ENCODE results near the gene SLCO3A1.

The SLCO3A1 gene

DNA sequence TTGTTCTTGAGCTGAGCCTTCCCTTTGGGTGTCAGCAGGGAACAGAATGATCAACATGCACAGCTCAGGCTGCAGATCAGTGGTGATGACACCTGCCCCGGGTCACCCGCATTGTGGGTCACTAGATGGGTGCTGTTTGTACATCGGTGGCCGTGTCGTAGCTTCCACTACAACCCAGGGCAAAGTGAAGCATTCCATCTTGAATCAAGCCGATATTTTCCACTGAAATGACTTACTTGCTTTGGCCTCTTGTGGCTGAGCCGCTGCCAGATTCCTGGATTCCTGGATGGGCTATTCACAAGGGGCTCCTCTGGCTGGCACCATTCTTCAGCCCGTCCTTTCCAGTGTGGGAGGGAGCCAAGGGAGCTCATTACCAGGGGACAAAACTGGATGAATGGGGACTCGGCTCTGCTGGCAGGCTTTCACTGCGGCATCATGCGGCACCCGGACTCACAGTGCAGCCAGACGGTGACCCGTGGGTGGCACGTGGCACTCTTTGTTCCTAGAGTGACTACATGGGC lies 65.6 kb downstream of the SLCO3A1 start:
- Histone ChIP-seq H3K9me3 (ENCODE audit: control insufficient read depth, insufficient read depth, low read length) (no peaks in the 10 kb centered on the region), H3K36me3 (ENCODE audit: insufficient read depth, low read length) (no peaks in the 10 kb centered on the region), H3K4me1 (ENCODE audit: insufficient read depth, low read length) (no peaks in the 10 kb centered on the region), H3K9ac (ENCODE audit: low read depth, low read length) (no peak overlapping the region)

GRCh38 chr15:91921188-91921842 lies 67.8 kb downstream of the SLCO3A1 start:
- H3K4me1 ChIP-seq (ENCODE audit: insufficient read depth, low read length) = no peaks in the 10 kb centered on the region

GRCh38 chr15:91921843-91922198 lies 68.3 kb downstream of the SLCO3A1 start:
- Histone ChIP-seq H3K9me3 (ENCODE audit: control insufficient read depth, insufficient read depth, low read length) (no peaks in the 10 kb centered on the region), H3K36me3 (ENCODE audit: insufficient read depth, low read length) (no peaks in the 10 kb centered on the region), H3K4me1 (ENCODE audit: insufficient read depth, low read length) (0 out of 2 replicates have a peak, but pooled peaks cover 3% of the 10 kb centered on the region), H3K9ac (ENCODE audit: low read depth, low read length) (no peak overlapping the region)

More at GRCh38 chr15:91921188-91921842, 67.8 kb downstream of the SLCO3A1 start:
- no peaks in the 10 kb centered on the region for H3K9me3 ChIP-seq (ENCODE audit: control insufficient read depth, insufficient read depth, low read length)
- H3K36me3 ChIP-seq (ENCODE audit: insufficient read depth, low read length) = no peaks in the 10 kb centered on the region
- H3K9ac ChIP-seq (ENCODE audit: low read depth, low read length) = no peak overlapping the region

- H3K9me3 ChIP-seq (ENCODE audit: control insufficient read depth, insufficient read depth, low read length) = no peaks in the 10 kb centered on the region
- H3K9ac ChIP-seq (ENCODE audit: low read depth, low read length) = no peak overlapping the region
Observed at GRCh38 chr15:91922646-91923547, 69.4 kb downstream of the SLCO3A1 start.

DNA sequence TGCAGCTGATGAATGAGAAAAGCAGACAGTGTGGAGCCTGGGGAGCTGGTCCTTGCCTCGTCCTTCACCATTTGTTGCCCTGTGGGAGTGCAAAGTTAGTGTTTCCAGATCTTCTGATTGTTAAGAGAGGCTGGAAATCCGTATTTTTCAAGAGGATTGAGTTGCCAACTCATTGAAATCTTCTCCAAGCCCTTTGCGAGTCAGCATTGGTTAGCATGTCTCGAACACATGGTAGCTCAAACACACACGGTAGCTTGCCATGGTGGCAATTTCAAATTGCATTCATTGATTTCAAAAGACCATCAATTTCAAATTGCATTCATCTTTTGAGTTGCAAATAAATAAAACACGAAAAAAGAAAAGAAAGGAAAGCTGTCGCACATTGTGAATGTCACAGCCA lies 70.7 kb downstream of the SLCO3A1 start:
- Histone ChIP-seq H3K9me3 (ENCODE audit: control insufficient read depth, insufficient read depth, low read length) (no peaks in the 10 kb centered on the region), H3K36me3 (ENCODE audit: insufficient read depth, low read length) (no peaks in the 10 kb centered on the region), H3K9ac (ENCODE audit: low read depth, low read length) (no peak overlapping the region), H3K4me1 (ENCODE audit: insufficient read depth, low read length) (peaks cover 13% of the 10 kb centered on the region; the same call in 1 of the 2 replicates)

More at GRCh38 chr15:91922646-91923547, 69.4 kb downstream of the SLCO3A1 start:
- Histone ChIP-seq H3K4me1 (ENCODE audit: insufficient read depth, low read length) (peaks cover 13% of the 10 kb centered on the region; the same call in 1 of the 2 replicates), H3K36me3 (ENCODE audit: insufficient read depth, low read length) (no peaks in the 10 kb centered on the region)

DNA sequence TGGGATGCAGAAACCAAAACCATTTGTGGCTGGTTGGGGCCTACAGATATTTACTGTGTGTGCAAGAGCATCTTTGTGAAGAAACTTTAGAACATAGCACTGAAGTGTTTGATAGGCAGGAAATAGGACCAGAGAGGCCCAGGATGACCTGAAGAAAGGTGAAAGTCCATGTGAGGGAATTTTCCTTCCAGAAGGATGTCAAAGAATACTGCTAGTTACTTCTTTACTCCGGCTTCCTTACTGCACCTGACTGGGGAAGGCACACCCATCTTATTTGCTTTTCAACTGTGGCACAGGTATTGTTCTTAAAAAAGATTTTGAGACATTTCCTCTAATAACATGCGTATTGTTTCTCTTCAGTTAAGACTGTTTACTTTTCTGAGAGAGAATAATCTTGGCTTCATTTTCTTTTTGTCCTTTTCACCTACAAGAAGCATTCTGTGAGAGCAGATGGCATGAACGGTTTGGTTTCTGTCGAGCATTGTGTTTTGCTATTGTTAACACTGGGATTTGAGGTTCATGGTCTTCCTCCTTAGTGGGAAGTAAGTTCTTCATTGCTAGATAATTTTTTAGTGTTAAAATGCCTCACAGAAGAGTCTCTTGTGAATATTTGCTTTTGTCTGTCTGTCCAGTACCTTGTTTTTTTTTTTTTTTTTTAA lies 71.5 kb downstream of the SLCO3A1 start:
- Histone ChIP-seq H3K9ac (ENCODE audit: low read depth, low read length) (no peak overlapping the region), H3K4me1 (ENCODE audit: insufficient read depth, low read length) (peaks cover 13% of the 10 kb centered on the region; the same call in 1 of the 2 replicates), H3K36me3 (ENCODE audit: insufficient read depth, low read length) (no peaks in the 10 kb centered on the region), H3K9me3 (ENCODE audit: control insufficient read depth, insufficient read depth, low read length) (no peaks in the 10 kb centered on the region)

DNA sequence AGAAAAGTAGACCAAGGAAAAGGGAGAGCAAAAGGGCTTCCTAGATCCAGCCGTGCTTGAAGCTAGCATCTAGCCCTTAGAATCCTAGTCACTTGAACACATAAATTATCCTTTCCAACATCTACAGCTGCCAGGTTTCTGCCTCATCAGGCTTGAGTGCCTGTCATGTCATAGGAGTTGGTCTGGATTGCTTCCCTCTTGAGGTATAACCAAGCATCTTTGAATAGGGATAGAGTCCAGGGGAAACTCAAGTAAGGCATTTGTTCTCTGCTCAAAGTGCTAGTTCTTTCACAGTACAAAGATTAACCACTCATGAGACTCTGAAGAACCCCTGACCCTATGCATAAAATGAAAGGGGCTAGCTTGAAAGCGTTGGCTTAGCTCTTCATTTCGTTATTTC lies 72.3 kb downstream of the SLCO3A1 start:
- Histone ChIP-seq H3K4me1 (ENCODE audit: insufficient read depth, low read length) (peaks cover 15% of the 10 kb centered on the region), H3K9ac (ENCODE audit: low read depth, low read length) (no peak overlapping the region), H3K9me3 (ENCODE audit: control insufficient read depth, insufficient read depth, low read length) (no peaks in the 10 kb centered on the region), H3K36me3 (ENCODE audit: insufficient read depth, low read length) (no peaks in the 10 kb centered on the region)

DNA sequence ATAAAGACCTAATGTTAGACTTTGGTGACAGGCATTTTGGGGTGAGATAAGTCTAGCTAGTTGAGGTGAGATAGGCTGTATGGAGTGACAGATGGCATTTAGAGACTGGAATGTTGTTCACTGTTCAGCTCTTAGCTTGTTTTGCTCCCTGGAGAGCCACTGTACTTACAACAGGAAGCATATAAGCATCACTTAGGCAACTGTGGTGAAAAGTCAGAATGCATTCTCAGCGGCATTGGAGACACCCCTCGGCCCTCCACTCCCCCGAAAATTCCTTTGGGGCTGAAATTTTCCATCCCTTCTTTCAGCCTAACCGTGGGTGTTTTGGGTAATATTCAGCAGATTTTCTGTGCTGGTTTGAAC lies 73.4 kb downstream of the SLCO3A1 start:
- Histone ChIP-seq H3K9me3 (ENCODE audit: control insufficient read depth, insufficient read depth, low read length) (no peaks in the 10 kb centered on the region), H3K9ac (ENCODE audit: low read depth, low read length) (no peak overlapping the region), H3K36me3 (ENCODE audit: insufficient read depth, low read length) (no peaks in the 10 kb centered on the region), H3K4me1 (ENCODE audit: insufficient read depth, low read length) (peaks cover 25% of the 10 kb centered on the region)

DNA sequence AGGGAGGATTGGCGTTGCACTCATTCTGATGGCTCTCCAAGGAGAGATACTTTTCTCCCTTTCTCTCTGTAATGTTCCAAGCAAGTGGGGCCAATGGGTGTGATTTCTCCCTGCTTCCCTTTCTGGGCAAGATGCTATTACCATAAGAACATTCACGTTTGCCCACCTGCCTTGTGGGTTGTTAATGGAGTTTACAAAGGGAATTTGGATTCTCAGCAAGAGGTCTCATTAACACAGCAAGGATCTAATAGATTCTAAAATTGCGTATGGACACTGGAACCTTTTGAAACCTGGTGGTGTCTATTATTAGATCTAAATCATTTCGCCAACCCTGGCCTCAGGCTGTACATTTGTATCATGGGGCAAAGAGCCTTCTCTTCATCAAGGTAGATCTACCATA lies 74.1 kb downstream of the SLCO3A1 start:
- Histone ChIP-seq H3K4me1 (ENCODE audit: insufficient read depth, low read length) (peaks cover 26% of the 10 kb centered on the region), H3K9ac (ENCODE audit: low read depth, low read length) (no peak overlapping the region), H3K9me3 (ENCODE audit: control insufficient read depth, insufficient read depth, low read length) (no peaks in the 10 kb centered on the region), H3K36me3 (ENCODE audit: insufficient read depth, low read length) (no peaks in the 10 kb centered on the region)

GRCh38 chr15:91928675-91929074 lies 75.2 kb downstream of the SLCO3A1 start:
- Histone ChIP-seq H3K36me3 (ENCODE audit: insufficient read depth, low read length) (no peaks in the 10 kb centered on the region), H3K9me3 (ENCODE audit: control insufficient read depth, insufficient read depth, low read length) (no peaks in the 10 kb centered on the region), H3K9ac (ENCODE audit: low read depth, low read length) (no peak overlapping the region), H3K4me1 (ENCODE audit: insufficient read depth, low read length) (peaks cover 26% of the 10 kb centered on the region)

DNA sequence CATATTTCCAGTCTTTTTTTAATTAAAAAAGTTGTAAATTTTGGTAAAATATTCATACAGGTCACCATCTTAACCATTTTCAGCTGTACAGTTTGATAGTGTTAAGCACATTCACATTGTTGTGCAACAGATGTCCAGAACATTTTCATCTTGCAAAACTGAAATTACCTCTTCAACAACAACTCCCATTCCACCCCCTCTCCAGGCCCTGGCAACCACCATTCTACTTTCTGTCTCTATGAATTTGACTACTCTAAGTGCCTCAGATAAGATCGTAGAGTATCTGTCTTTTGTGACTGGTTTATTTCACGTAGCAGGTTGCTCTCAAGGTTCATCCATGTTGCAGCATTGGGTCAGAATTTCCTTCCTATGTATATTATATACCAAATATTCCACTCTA lies 76.0 kb downstream of the SLCO3A1 start:
- Histone ChIP-seq H3K4me1 (ENCODE audit: insufficient read depth, low read length) (peaks cover 26% of the 10 kb centered on the region), H3K36me3 (ENCODE audit: insufficient read depth, low read length) (no peaks in the 10 kb centered on the region), H3K9ac (ENCODE audit: low read depth, low read length) (no peak overlapping the region), H3K9me3 (ENCODE audit: control insufficient read depth, insufficient read depth, low read length) (no peaks in the 10 kb centered on the region)

DNA sequence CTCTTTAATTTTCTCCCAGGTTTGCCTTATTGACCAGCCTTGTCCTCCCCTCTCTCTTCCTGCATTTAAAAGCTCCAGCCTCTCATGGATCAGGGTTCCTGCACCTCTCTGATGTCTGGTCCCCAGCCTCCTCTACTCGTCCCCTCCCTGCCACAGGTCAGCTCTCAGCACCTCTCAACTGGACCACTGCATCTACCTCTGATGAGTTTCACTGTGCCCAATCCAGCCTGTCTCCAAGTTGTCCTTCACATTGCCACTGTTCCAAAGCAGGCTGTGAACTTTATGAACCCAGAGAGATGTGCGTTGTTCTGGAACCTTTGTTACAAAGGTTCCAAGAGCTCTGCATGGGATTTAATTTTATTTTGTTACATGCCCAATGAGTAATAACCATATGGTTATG lies 76.6 kb downstream of the SLCO3A1 start:
- Histone ChIP-seq H3K9ac (ENCODE audit: low read depth, low read length) (no peak overlapping the region), H3K4me1 (ENCODE audit: insufficient read depth, low read length) (peaks cover 26% of the 10 kb centered on the region), H3K9me3 (ENCODE audit: control insufficient read depth, insufficient read depth, low read length) (no peaks in the 10 kb centered on the region), H3K36me3 (ENCODE audit: insufficient read depth, low read length) (no peaks in the 10 kb centered on the region)

GRCh38 chr15:91936182-91936775 lies 82.8 kb downstream of the SLCO3A1 start:
- no peaks in the 10 kb centered on the region for H3K9me3 ChIP-seq (ENCODE audit: control insufficient read depth, insufficient read depth, low read length)
- H3K36me3 ChIP-seq (ENCODE audit: insufficient read depth, low read length) = no peaks in the 10 kb centered on the region
- H3K4me1 ChIP-seq (ENCODE audit: insufficient read depth, low read length) = peaks cover 26% of the 10 kb centered on the region
- no peak overlapping the region for H3K9ac ChIP-seq (ENCODE audit: low read depth, low read length)

DNA sequence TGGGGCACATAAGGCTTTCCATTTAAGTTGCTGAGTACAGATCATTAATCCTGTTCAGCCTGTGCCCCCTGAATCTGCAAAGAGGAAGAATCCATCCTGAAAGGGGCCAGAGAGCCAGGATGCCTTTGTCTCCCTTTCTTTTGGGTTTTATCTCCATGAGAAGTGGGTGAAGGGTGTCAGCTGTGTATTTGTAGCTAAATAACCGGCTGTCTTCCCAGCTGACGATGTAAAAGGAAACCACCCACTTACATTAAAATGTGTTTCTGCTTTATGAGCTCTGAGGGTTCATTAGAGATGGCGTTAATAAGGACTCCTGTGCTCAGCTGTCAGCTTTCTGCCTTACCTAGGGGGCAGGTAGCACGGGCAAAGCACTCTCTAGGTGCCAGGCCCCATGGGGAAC lies 83.4 kb downstream of the SLCO3A1 start:
- Histone ChIP-seq H3K36me3 (ENCODE audit: insufficient read depth, low read length) (no peaks in the 10 kb centered on the region), H3K9ac (ENCODE audit: low read depth, low read length) (no peak overlapping the region), H3K9me3 (ENCODE audit: control insufficient read depth, insufficient read depth, low read length) (no peaks in the 10 kb centered on the region), H3K4me1 (ENCODE audit: insufficient read depth, low read length) (peaks cover 26% of the 10 kb centered on the region)

All from ES-I3 (cell line).